NT2/D1 (cell line): ENCODE measurements around the gene GDPD4.

Experiments used
- DNase-seq: peaks from one replicate; pipeline ENCODE4 v3.0.0-alpha.2; 2011; ENCODE audit warnings: low read depth, low spot score
- H3K27me3 ChIP-seq: 2 replicates; pipeline ENCODE4 v1.6.0; 2011; ENCODE audit warnings: mild to moderate bottlenecking; ENCODE audit not compliant: insufficient read length, insufficient read depth
- H3K36me3 ChIP-seq: 2 replicates; pipeline ENCODE4 v1.6.1; 2011; ENCODE audit warnings: mild to moderate bottlenecking, low read length, mixed read lengths; ENCODE audit not compliant: insufficient read depth, insufficient read length
- H3K4me1 ChIP-seq: 2 replicates; pipeline ENCODE4 v1.5.1; 2011; ENCODE audit not compliant: insufficient read depth, insufficient read length
- H3K4me3 ChIP-seq: 2 replicates; pipeline ENCODE4 v1.5.1; 2011; ENCODE audit warnings: low read depth; ENCODE audit not compliant: insufficient read length
- H3K9ac ChIP-seq: 2 replicates; pipeline ENCODE4 v1.6.0; 2011; ENCODE audit warnings: low read depth; ENCODE audit not compliant: insufficient read length
- H3K9me3 ChIP-seq: 2 replicates; pipeline ENCODE4 v1.5.1; 2011; ENCODE audit warnings: mild to moderate bottlenecking, low read length; ENCODE audit not compliant: insufficient read depth
- SUZ12 ChIP-seq: IDR thresholded peaks from 2 replicates; pipeline ENCODE4 v1.6.1; 2011; ENCODE audit not compliant: insufficient read length, insufficient read depth; ENCODE audit errors: extremely low read depth
- YY1 ChIP-seq: IDR thresholded peaks from 2 replicates; pipeline ENCODE4 v1.6.1; 2011; ENCODE audit not compliant: insufficient read length, insufficient read depth
- ZNF274 ChIP-seq: IDR thresholded peaks from 2 replicates; pipeline ENCODE4 v1.6.1; 2011; ENCODE audit warnings: mild to moderate bottlenecking, low read depth, low read length

Gene GDPD4

GRCh38 chr11:77203901-77204753, 97.4 kb downstream of the GDPD4 start:
- H3K36me3 ChIP-seq = no peaks in the 10 kb centered on the region
- peaks cover 6% of the 10 kb centered on the region for H3K4me1 ChIP-seq
- TF ChIP-seq SUZ12 (no peak), YY1 (no peak), ZNF274 (no peak)
- no peak for DNase-seq
- H3K27me3 ChIP-seq = no peaks in the 10 kb centered on the region
- H3K4me3 ChIP-seq = no peak overlapping the region
- H3K9ac ChIP-seq = no peak overlapping the region
- H3K9me3 ChIP-seq = no peaks in the 10 kb centered on the region

GRCh38 chr11:77202941-77203900, 98.3 kb downstream of the GDPD4 start:
- no peaks in the 10 kb centered on the region for H3K9me3 ChIP-seq
- no peak for DNase-seq
- H3K4me3 ChIP-seq = no peak overlapping the region
- H3K4me1 ChIP-seq = peaks cover 6% of the 10 kb centered on the region
- no peaks in the 10 kb centered on the region for H3K36me3 ChIP-seq
- no peak overlapping the region for H3K9ac ChIP-seq
- no peaks in the 10 kb centered on the region for H3K27me3 ChIP-seq
- no peak for TF ChIP-seq SUZ12
- TF ChIP-seq YY1 = no peak
- TF ChIP-seq ZNF274 = no peak

GRCh38 chr11:77201991-77202841, 99.3 kb downstream of the GDPD4 start:
- Histone ChIP-seq H3K4me3 (no peak overlapping the region), H3K27me3 (no peaks in the 10 kb centered on the region), H3K36me3 (no peaks in the 10 kb centered on the region), H3K9me3 (no peaks in the 10 kb centered on the region), H3K4me1 (peaks cover 6% of the 10 kb centered on the region), H3K9ac (no peak overlapping the region)
- no peak for TF ChIP-seq ZNF274
- DNase-seq = no peak

GRCh38 chr11:77201370-77201769, 100.1 kb downstream of the GDPD4 start:
- no peak overlapping the region for H3K9ac ChIP-seq
- H3K4me3 ChIP-seq = no peak overlapping the region
- peaks cover 6% of the 10 kb centered on the region for H3K4me1 ChIP-seq
- no peaks in the 10 kb centered on the region for H3K36me3 ChIP-seq
- TF ChIP-seq ZNF274 (no peak), YY1 (no peak), SUZ12 (no peak)
- DNase-seq = no peak
- H3K9me3 ChIP-seq = no peaks in the 10 kb centered on the region
- H3K27me3 ChIP-seq = no peaks in the 10 kb centered on the region

- H3K36me3 ChIP-seq = no peaks in the 10 kb centered on the region
- H3K4me3 ChIP-seq = no peak overlapping the region
- no peaks in the 10 kb centered on the region for H3K9me3 ChIP-seq
- TF ChIP-seq ZNF274 (no peak), SUZ12 (no peak)
- no peak for DNase-seq
- H3K4me1 ChIP-seq = peaks cover 6% of the 10 kb centered on the region
- H3K9ac ChIP-seq = no peak overlapping the region
- no peaks in the 10 kb centered on the region for H3K27me3 ChIP-seq
These were observed 100.9 kb downstream of the GDPD4 start for GRCh38 chr11:77200351-77201268.

- peaks cover 3% of the 10 kb centered on the region for H3K4me1 ChIP-seq
- DNase-seq = no peak
- TF ChIP-seq SUZ12 = no peak
- no peak for TF ChIP-seq ZNF274
- TF ChIP-seq YY1 = no peak
- no peaks in the 10 kb centered on the region for H3K9me3 ChIP-seq
- no peak overlapping the region for H3K4me3 ChIP-seq
- no peaks in the 10 kb centered on the region for H3K27me3 ChIP-seq
- H3K9ac ChIP-seq = no peak overlapping the region
- no peaks in the 10 kb centered on the region for H3K36me3 ChIP-seq
These were observed 102.2 kb downstream of the GDPD4 start for GRCh38 chr11:77199137-77199745.
